Trophoblast cell (in vitro differentiated cells and primary cell): ENCODE results near the gene AMN1.
"Not testable (repeated sequence)": the region's sequence is repeated elsewhere in the genome, so short reads cannot be mapped to it uniquely, and the experiment has no call there.

Source experiments
- DNase-seq, 2 donors: peaks; one replicate each; pipeline ENCODE4 v3.0.0-alpha.2; 2016
- H2AFZ ChIP-seq: 2 replicates; pipeline ENCODE4 v1.6.1; 2013; ENCODE audit warnings: low read length, moderate library complexity, mild to moderate bottlenecking; ENCODE audit not compliant: insufficient read depth, poor library complexity
- H2AK5ac ChIP-seq: 2 replicates; pipeline ENCODE4 v1.6.1; 2013; ENCODE audit warnings: mild to moderate bottlenecking, low read length
- H2BK120ac ChIP-seq: 2 replicates; pipeline ENCODE4 v1.6.1; 2013; ENCODE audit warnings: low read length, mild to moderate bottlenecking, moderate library complexity; ENCODE audit not compliant: insufficient read depth, poor library complexity
- H2BK12ac ChIP-seq: 2 replicates; pipeline ENCODE4 v1.6.1; 2013; ENCODE audit warnings: mild to moderate bottlenecking, low read length, moderate library complexity
- H2BK5ac ChIP-seq: 2 replicates; pipeline ENCODE4 v1.6.1; 2013; ENCODE audit warnings: low read length, low read depth, moderate library complexity, mild to moderate bottlenecking; ENCODE audit not compliant: poor library complexity
- H3K14ac ChIP-seq: 2 replicates; pipeline ENCODE4 v1.6.1; 2013; ENCODE audit warnings: mild to moderate bottlenecking, low read length
- H3K18ac ChIP-seq: 2 replicates; pipeline ENCODE4 v1.6.1; 2013; ENCODE audit warnings: mild to moderate bottlenecking, low read length
- H3K23ac ChIP-seq: 2 replicates; pipeline ENCODE4 v1.6.1; 2013; ENCODE audit warnings: low read length
- H3K27ac ChIP-seq: 2 replicates; pipeline ENCODE4 v1.5.1; 2013; ENCODE audit warnings: low read depth, mild to moderate bottlenecking, inconsistent platforms, low read length, moderate library complexity
- H3K27me3 ChIP-seq: 2 replicates; pipeline ENCODE4 v1.6.1; 2013; ENCODE audit warnings: inconsistent platforms, mild to moderate bottlenecking, low read length, moderate library complexity; ENCODE audit not compliant: insufficient read depth
- H3K36me3 ChIP-seq, 2 experiments: 1 replicate in 1 of 2; 2 replicates in 1 of 2; pipeline ENCODE4 v1.6.1; 2013; ENCODE audit warnings: low read length in 2 of 2, mild to moderate bottlenecking in 2 of 2, moderate library complexity in 1 of 2; ENCODE audit not compliant: insufficient read depth in 2 of 2, control insufficient read depth in 1 of 2
- H3K4ac ChIP-seq: 2 replicates; pipeline ENCODE4 v1.6.1; 2013; ENCODE audit warnings: low read depth, mild to moderate bottlenecking, low read length, moderate library complexity
- H3K4me1 ChIP-seq, 2 experiments: 1 replicate in 1 of 2; 2 replicates in 1 of 2; pipeline ENCODE4 v1.6.1; 2013; ENCODE audit warnings: low read length in 2 of 2, mild to moderate bottlenecking in 2 of 2, moderate library complexity in 1 of 2; ENCODE audit not compliant: insufficient read depth in 2 of 2, control insufficient read depth in 1 of 2
- H3K4me2 ChIP-seq: 2 replicates; pipeline ENCODE4 v1.6.1; 2013; ENCODE audit warnings: inconsistent platforms, mild to moderate bottlenecking, low read length, moderate library complexity
- H3K4me3 ChIP-seq: 2 replicates; pipeline ENCODE4 v1.5.1; 2013; ENCODE audit warnings: mild to moderate bottlenecking, low read depth, low read length, inconsistent platforms
- H3K79me1 ChIP-seq: one replicate; pipeline ENCODE4 v1.6.1; 2013; ENCODE audit warnings: low read length
- H3K79me2 ChIP-seq: 2 replicates; pipeline ENCODE4 v1.6.1; 2013; ENCODE audit warnings: low read length, mild to moderate bottlenecking; ENCODE audit not compliant: control insufficient read depth, insufficient read depth, poor library complexity
- H3K9ac ChIP-seq: 2 replicates; pipeline ENCODE4 v1.6.1; 2013; ENCODE audit warnings: mild to moderate bottlenecking, low read length
- H3K9me3 ChIP-seq: 2 replicates; pipeline ENCODE4 v1.6.1; 2013; ENCODE audit warnings: low read depth, mild to moderate bottlenecking, control low read depth, inconsistent platforms, low read length; ENCODE audit not compliant: insufficient read depth
- H4K12ac ChIP-seq: 2 replicates; pipeline ENCODE4 v1.6.1; 2013; ENCODE audit warnings: low read depth, mild to moderate bottlenecking, low read length, moderate library complexity
- H4K8ac ChIP-seq: 2 replicates; pipeline ENCODE4 v1.6.1; 2013; ENCODE audit warnings: low read depth, mild to moderate bottlenecking, low read length, moderate library complexity
- H4K91ac ChIP-seq: one replicate; pipeline ENCODE4 v1.6.1; 2013; ENCODE audit warnings: low read depth, mild to moderate bottlenecking, low read length, moderate library complexity
- WGBS: extraction: QIAGEN DNeasy Blood & Tissue Kit; methylation state at CpG from one replicate; pipeline ENCODE4 v1.1.7; 2013; ENCODE audit warnings: missing lambda C conversion rate; ENCODE audit not compliant: insufficient read length, insufficient coverage; ENCODE audit errors: extremely low coverage; 5-methylcytosine and 5-hydroxymethylcytosine counted together

The AMN1 gene

DNA sequence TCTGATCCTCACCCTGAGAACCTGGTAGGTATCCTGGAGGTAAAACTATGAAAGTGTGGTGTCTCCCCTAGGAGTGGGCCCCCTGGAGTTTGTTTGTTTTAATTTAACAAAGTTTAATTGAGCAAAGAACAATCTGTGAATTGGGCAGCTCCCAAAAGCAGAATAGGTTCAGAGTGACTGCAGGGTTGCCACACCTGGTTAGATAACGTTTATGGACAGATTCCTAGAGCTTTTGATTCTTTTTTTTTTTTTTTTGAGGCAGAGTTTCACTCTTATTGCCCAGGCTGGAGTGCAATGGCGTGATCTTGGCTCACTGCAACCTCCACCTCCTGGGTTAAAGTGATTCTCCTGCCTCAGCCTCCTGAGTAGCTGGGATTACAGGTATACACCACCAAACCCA is 59.2 kb downstream of the AMN1 start:
- not testable (repeated sequence) for H2AFZ ChIP-seq, H3K79me1 ChIP-seq, H2BK120ac ChIP-seq, H3K23ac ChIP-seq, H3K9ac ChIP-seq, H3K27me3 ChIP-seq, H2BK5ac ChIP-seq, H2BK12ac ChIP-seq, H3K4me3 ChIP-seq, H3K9me3 ChIP-seq, H3K18ac ChIP-seq, H4K91ac ChIP-seq, DNase-seq, H3K4me2 ChIP-seq, H3K4ac ChIP-seq, H4K8ac ChIP-seq, H3K27ac ChIP-seq, H3K36me3 ChIP-seq, H3K79me2 ChIP-seq, H3K4me1 ChIP-seq, H2AK5ac ChIP-seq, H4K12ac ChIP-seq, H3K14ac ChIP-seq
- WGBS: no CpG with 5 or more reads among the region's 2 CpGs

DNA sequence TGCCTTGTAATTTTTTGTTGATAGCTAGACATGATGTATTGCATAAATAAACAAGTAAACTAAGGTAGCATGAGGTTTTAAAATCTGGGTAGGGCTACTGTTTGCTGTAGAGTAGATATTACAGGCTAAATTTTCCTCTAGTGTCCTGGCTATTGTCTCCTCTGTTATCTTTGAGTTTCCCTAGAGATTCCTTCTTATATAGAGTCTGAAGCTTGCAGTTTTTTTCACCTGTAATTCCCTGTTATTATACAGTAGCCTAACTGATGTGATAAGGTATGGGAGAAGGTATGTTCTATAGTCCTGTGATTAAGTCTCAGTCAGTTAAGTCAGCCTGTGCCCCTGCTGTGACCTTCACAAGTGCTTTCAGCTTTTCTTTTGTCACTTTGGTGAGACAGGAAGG is 59.8 kb downstream of the AMN1 start:
- no peaks in the 10 kb centered on the region for H3K4me1 ChIP-seq
- H3K79me2 ChIP-seq: no peaks in the 10 kb centered on the region
- peaks cover 1% of the 10 kb centered on the region for H3K79me1 ChIP-seq
- no peak overlapping the region for H4K12ac ChIP-seq
- no peak overlapping the region for H2BK12ac ChIP-seq
- no peak overlapping the region for H3K14ac ChIP-seq
- H3K9ac ChIP-seq: no peak overlapping the region
- no peak overlapping the region for H3K23ac ChIP-seq
- no peak overlapping the region for H4K8ac ChIP-seq
- H2BK120ac ChIP-seq: no peak overlapping the region
- no peak overlapping the region for H3K4ac ChIP-seq
- no peaks in the 10 kb centered on the region for H3K27me3 ChIP-seq
- no peak overlapping the region for H3K4me2 ChIP-seq
- no peak overlapping the region for H2AFZ ChIP-seq
- DNase-seq: no peak
- no peak overlapping the region for H3K27ac ChIP-seq
- H3K18ac ChIP-seq: no peak overlapping the region
- H2AK5ac ChIP-seq: no peak overlapping the region
- H2BK5ac ChIP-seq: no peak overlapping the region
- H4K91ac ChIP-seq: no peak overlapping the region
- H3K9me3 ChIP-seq: peaks cover 2% of the 10 kb centered on the region
- H3K36me3 ChIP-seq: peaks cover 0 to 3% of the 10 kb centered on the region in 2 experiments
- H3K4me3 ChIP-seq: no peak overlapping the region

DNA sequence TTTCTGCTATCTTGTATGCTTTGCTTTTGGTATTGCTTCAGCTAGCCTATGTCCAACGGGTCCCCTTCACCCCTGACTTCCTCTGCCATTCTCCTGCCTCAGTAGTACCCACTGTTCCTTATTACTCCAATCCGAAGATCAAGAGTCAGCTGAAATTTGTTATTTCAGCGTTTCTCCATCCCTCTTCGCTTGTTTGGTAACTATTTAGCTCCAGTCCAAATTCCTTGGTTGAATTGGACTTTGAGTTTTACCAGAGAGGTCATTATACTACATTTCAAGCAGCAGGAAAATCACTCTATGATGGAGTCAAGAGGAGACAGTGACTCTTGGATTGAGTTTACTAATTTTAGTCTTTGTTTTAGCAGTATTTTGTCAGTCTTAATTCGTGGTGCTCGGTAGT is 64.8 kb downstream of the AMN1 start:
- Histone ChIP-seq H3K27me3 (no peaks in the 10 kb centered on the region), H3K9ac (no peak overlapping the region), H3K79me2 (peaks cover 1% of the 10 kb centered on the region), H3K9me3 (no peaks in the 10 kb centered on the region), H3K4me1 (no peaks in the 10 kb centered on the region), H4K91ac (no peak overlapping the region), H3K4ac (no peak overlapping the region), H2AFZ (no peak overlapping the region), H3K14ac (no peak overlapping the region), H2BK5ac (no peak overlapping the region), H3K79me1 (peaks cover 4% of the 10 kb centered on the region), H3K4me3 (no peak overlapping the region), H2BK12ac (no peak overlapping the region), H3K4me2 (no peak overlapping the region), H2BK120ac (no peak overlapping the region), H3K36me3 (peaks cover 0 to 3% of the 10 kb centered on the region in 2 experiments), H3K18ac (no peak overlapping the region), H4K8ac (no peak overlapping the region), H4K12ac (no peak overlapping the region), H3K27ac (no peak overlapping the region), H2AK5ac (no peak overlapping the region), H3K23ac (no peak overlapping the region)
- WGBS: no CpG with 5 or more reads among the region's 6 CpGs
- no peak for DNase-seq

DNA sequence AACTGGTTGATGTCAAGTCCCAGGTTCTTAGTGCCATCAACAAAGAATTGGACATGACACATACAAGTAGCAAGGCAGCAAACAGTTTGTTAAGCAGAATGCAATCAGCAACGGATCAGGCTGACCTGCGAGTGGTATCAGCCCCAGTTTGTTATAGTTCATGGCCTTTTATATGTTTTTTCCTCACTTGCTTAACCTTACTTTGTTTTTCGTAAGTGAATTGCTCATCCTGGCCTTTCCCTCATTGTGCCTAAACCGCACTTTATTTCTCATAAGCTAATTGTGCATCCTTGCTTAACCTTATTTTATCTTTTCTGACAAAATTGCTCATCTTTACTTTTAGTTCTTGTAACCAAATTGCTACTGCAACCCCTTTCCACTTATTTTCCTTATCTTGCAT is 65.2 kb downstream of the AMN1 start:
- no CpG with 5 or more reads among the region's 4 CpGs for WGBS
- Histone ChIP-seq H4K12ac (no peak overlapping the region), H3K4me3 (no peak overlapping the region), H3K9ac (no peak overlapping the region), H4K8ac (no peak overlapping the region), H4K91ac (no peak overlapping the region), H3K9me3 (no peaks in the 10 kb centered on the region), H3K23ac (no peak overlapping the region), H3K27ac (no peak overlapping the region), H3K79me2 (peaks cover 1% of the 10 kb centered on the region), H3K27me3 (no peaks in the 10 kb centered on the region), H2BK120ac (no peak overlapping the region), H3K79me1 (peaks cover 5% of the 10 kb centered on the region), H3K4me1 (no peaks in the 10 kb centered on the region), H3K4me2 (no peak overlapping the region), H2BK5ac (no peak overlapping the region), H3K18ac (no peak overlapping the region), H2BK12ac (no peak overlapping the region), H3K4ac (no peak overlapping the region), H3K36me3 (peaks cover 0 to 3% of the 10 kb centered on the region in 2 experiments), H2AK5ac (no peak overlapping the region), H3K14ac (no peak overlapping the region), H2AFZ (no peak overlapping the region)
- DNase-seq: no peak
